Hematopoietic multipotent progenitor cell treated with erythropoietin and hydrocortisone succinate and interleukin-3 and kit ligand, for 17 days (in vitro differentiated cells): Measurements from ENCODE around the gene GPR18.
A peak's percentile ranks its signal among the peaks of the same experiment; 100 is the strongest.
"Not testable (repeated sequence)": the region's sequence is repeated elsewhere in the genome, so short reads cannot be mapped to it uniquely, and the experiment has no call there.

ENCODE experiments used
- DNase-seq: peaks from one replicate; pipeline ENCODE4 v3.0.0-alpha.2; 2015; ENCODE audit warnings: low spot score

The GPR18 gene

GRCh38 chr13:99265821-99266426, 7.7 kb upstream of the GPR18 start:
- DNase-seq, result peak; percentile 80

- DNase-seq, result no peak
Observed at GRCh38 chr13:99265162-99265800, 7.1 kb upstream of the GPR18 start.

GRCh38 chr13:99264051-99264450, 5.9 kb upstream of the GPR18 start:
- DNase-seq, result no peak

GRCh38 chr13:99263126-99263785, 5.1 kb upstream of the GPR18 start:
- DNase-seq, result no peak

GRCh38 chr13:99261059-99261458, 2.9 kb upstream of the GPR18 start:
- DNase-seq, result no peak

GRCh38 chr13:99260216-99260615, 2.0 kb upstream of the GPR18 start:
- no peak for DNase-seq

GRCh38 chr13:99258946-99259345, 767 bp upstream of the GPR18 start:
- no peak for DNase-seq

- DNase-seq, result no peak
Observed at GRCh38 chr13:99257291-99257690, 888 bp downstream of the GPR18 start.

- DNase-seq, result no peak
Observed at GRCh38 chr13:99256709-99257108, 1.5 kb downstream of the GPR18 start.

GRCh38 chr13:99256283-99256682, 1.9 kb downstream of the GPR18 start:
- no peak for DNase-seq

GRCh38 chr13:99255271-99255670, 2.9 kb downstream of the GPR18 start:
- DNase-seq, result no peak

GRCh38 chr13:99254830-99255229, 3.3 kb downstream of the GPR18 start:
- DNase-seq, result no peak

- DNase-seq, result no peak
Observed at GRCh38 chr13:99251921-99252320, 6.3 kb downstream of the GPR18 start.

GRCh38 chr13:99250982-99251825, 7.0 kb downstream of the GPR18 start:
- DNase-seq, result no peak

GRCh38 chr13:99249606-99250005, 8.6 kb downstream of the GPR18 start:
- not testable (repeated sequence) for DNase-seq

- DNase-seq, result not testable (repeated sequence)
Observed at GRCh38 chr13:99249178-99249577, 9.0 kb downstream of the GPR18 start.

GRCh38 chr13:99246100-99246499, 12.1 kb downstream of the GPR18 start:
- no peak for DNase-seq

GRCh38 chr13:99237981-99238662, 20.1 kb downstream of the GPR18 start:
- no peak for DNase-seq

- no peak for DNase-seq
Observed at GRCh38 chr13:99231721-99232120, 26.5 kb downstream of the GPR18 start.

- DNase-seq, result no peak
Observed at GRCh38 chr13:99230991-99231390, 27.2 kb downstream of the GPR18 start.

- not testable (repeated sequence) for DNase-seq
Observed at GRCh38 chr13:99230588-99230987, 27.6 kb downstream of the GPR18 start.
